Esophagus (tissue), 2 donors: Measurements from ENCODE around the gene LYVE1. TPM values are rescaled to one million over a fixed set of nuclear protein-coding genes. Genes with fewer than 3 reads are reported as not detected.

ENCODE experiments used
- H3K27ac ChIP-seq, 2 donors: one replicate each; pipeline ENCODE4 v1.5.1; 2013; ENCODE audit warnings: low read depth in 2 of 2, mild to moderate bottlenecking in 2 of 2, inconsistent platforms in 1 of 2, low read length in 1 of 2, moderate library complexity in 1 of 2
- H3K27me3 ChIP-seq, 2 donors: one replicate each; pipeline ENCODE4 v1.6.1; 2013; ENCODE audit warnings: low read length in 2 of 2, control low read depth in 1 of 2, mild to moderate bottlenecking in 1 of 2; ENCODE audit not compliant: insufficient read depth in 2 of 2, control insufficient read depth in 1 of 2
- H3K36me3 ChIP-seq, 2 donors: one replicate each; pipeline ENCODE4 v1.6.1; 2013; ENCODE audit warnings: low read length in 1 of 2; ENCODE audit not compliant: control insufficient read depth in 2 of 2, insufficient read depth in 2 of 2
- H3K4me1 ChIP-seq, 2 donors: one replicate each; pipeline ENCODE4 v1.6.1; 2013; ENCODE audit warnings: low read length in 1 of 2; ENCODE audit not compliant: control insufficient read depth in 2 of 2, insufficient read depth in 2 of 2
- H3K4me3 ChIP-seq, 2 donors: one replicate each; pipeline ENCODE4 v1.5.1; 2013; ENCODE audit warnings: low read length in 2 of 2, mild to moderate bottlenecking in 2 of 2, low read depth in 1 of 2, moderate library complexity in 1 of 2
- H3K9me3 ChIP-seq, 2 donors: one replicate each; pipeline ENCODE4 v1.6.1; 2013; ENCODE audit warnings: mild to moderate bottlenecking in 2 of 2, low read depth in 1 of 2, low read length in 1 of 2, moderate library complexity in 1 of 2; ENCODE audit not compliant: control insufficient read depth in 2 of 2, insufficient read depth in 1 of 2
- WGBS, 2 donors: extraction: QIAGEN DNeasy Blood & Tissue Kit; methylation state at CpG; one replicate each; pipeline ENCODE4 v1.1.7; 2013; 5-methylcytosine and 5-hydroxymethylcytosine counted together
- polyA plus RNA-seq, 2 donors: library from polyadenylated mRNA; stranded (reverse); fragments of 200-250 nt; gene quantifications; one replicate each; pipeline ENCODE4 v1.2.3, GENCODE V29; 2013
- donor health status: healthy with polysubstance abuse.
- donor health status: Bipolar disorder and iron deficiency.

LYVE1 gene
- polyA plus RNA-seq, 2 donors: 4.1 to 6.2 TPM

DNA sequence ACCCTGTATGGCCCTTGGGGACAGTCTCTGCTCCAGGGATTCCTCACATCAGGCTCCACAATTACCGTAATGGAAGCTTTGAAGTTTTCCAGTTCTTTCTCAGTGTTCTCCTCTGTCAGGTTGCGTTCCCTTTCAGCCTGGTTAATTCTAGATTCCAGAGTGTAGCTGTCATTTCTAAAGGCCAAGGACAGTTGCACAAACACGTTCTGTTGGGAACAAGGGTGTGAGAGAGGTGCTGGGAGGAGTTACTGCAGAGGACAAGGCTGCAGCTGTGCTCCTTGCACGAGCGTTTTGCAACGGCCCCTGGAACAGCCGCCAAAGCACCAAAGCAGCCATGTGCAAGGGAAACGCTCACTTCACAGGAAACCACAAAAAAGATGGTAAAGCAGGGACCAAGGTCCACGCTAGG is 35.9 kb upstream of the LYVE1 start:
- whole genome bisulfite sequencing, 2 donors: 29 to 35% methylated on average over 9 of the region's 9 CpGs
- no peaks in the 10 kb centered on the region for H3K36me3 ChIP-seq
- no peaks in the 10 kb centered on the region for H3K9me3 ChIP-seq
- H3K27me3 ChIP-seq: no peaks in the 10 kb centered on the region
- peak overlapping the region; percentile 84 to 92 for H3K27ac ChIP-seq
- H3K4me3 ChIP-seq: no peak overlapping the region
- peaks cover 10 to 23% of the 10 kb centered on the region in 2 donors for H3K4me1 ChIP-seq

GRCh38 chr11:10603721-10604297 is 35.3 kb upstream of the LYVE1 start:
- Histone ChIP-seq H3K27me3 (no peaks in the 10 kb centered on the region), H3K4me3 (no peak overlapping the region), H3K27ac (peak overlapping the region; percentile 84 to 92), H3K36me3 (no peaks in the 10 kb centered on the region), H3K9me3 (no peaks in the 10 kb centered on the region), H3K4me1 (peaks cover 10 to 23% of the 10 kb centered on the region in 2 donors)
- WGBS, 2 donors: 93 to 95% methylated on average over 5 of the region's 5 CpGs

- Histone ChIP-seq H3K36me3 (no peaks in the 10 kb centered on the region), H3K4me3 (no peak overlapping the region), H3K4me1 (peaks cover 10 to 23% of the 10 kb centered on the region in 2 donors), H3K27ac (no peak overlapping the region), H3K9me3 (no peaks in the 10 kb centered on the region), H3K27me3 (no peaks in the 10 kb centered on the region)
- 93% methylated on average over 12 of the region's 12 CpGs for WGBS, 2 donors
These were observed 34.5 kb upstream of the LYVE1 start for GRCh38 chr11:10602945-10603344.

GRCh38 chr11:10602366-10602765 is 33.9 kb upstream of the LYVE1 start:
- peak overlapping the region; percentile 15 to 74 for H3K27ac ChIP-seq
- H3K9me3 ChIP-seq: no peaks in the 10 kb centered on the region
- H3K4me1 ChIP-seq: peaks cover 10 to 23% of the 10 kb centered on the region in 2 donors
- no peaks in the 10 kb centered on the region for H3K27me3 ChIP-seq
- H3K36me3 ChIP-seq: no peaks in the 10 kb centered on the region
- WGBS, 2 donors: 90 to 93% methylated on average over 7 of the region's 7 CpGs
- H3K4me3 ChIP-seq: no peak overlapping the region

- Histone ChIP-seq H3K9me3 (no peaks in the 10 kb centered on the region), H3K4me1 (peaks cover 10 to 23% of the 10 kb centered on the region in 2 donors), H3K36me3 (no peaks in the 10 kb centered on the region), H3K4me3 (no peak overlapping the region), H3K27ac (peak overlapping the region; percentile 15 to 74), H3K27me3 (no peaks in the 10 kb centered on the region)
- 72 to 79% methylated on average over 6 of the region's 6 CpGs for WGBS, 2 donors
These were observed 33.4 kb upstream of the LYVE1 start for GRCh38 chr11:10601837-10602236.

DNA sequence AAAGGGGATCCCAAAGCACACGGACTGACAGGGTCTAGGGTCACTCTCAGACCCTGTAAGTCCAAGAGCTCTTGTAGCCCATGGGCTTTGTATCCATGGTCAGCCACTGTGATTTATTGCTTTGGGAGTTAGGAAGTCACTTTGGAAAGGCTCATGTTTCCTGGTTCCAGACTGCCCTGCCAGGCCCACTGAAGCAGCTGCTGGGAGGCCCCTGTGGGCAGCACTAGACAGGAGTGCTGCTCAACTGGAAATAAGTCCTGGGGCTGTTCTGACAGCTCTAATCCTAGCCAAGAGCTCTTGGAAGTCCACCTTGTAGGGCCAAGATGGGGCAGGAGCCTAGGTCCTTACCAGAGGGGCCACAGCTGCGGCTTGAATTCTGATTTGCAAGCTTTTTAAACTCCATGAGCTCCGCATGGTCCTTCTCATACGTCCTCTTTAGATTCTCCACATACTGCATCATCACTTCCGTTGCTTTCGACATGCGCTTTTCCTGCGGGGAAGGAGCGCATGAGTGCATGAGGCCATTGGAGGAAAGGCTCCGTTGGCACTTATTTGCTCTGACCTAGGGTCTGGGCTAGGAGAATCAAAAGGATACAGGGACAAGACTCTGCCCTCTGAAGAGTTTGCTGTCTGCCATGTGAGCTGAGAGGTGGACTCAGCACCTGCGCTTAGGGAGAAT is 32.2 kb upstream of the LYVE1 start:
- peaks cover 10 to 21% of the 10 kb centered on the region in 2 donors for H3K4me1 ChIP-seq
- H3K27ac ChIP-seq: peak overlapping the region in 1 of 2 donors; percentile 37

GRCh38 chr11:10599388-10600175 is 31.1 kb upstream of the LYVE1 start:
- H3K4me3 ChIP-seq: no peak overlapping the region
- H3K27me3 ChIP-seq: no peaks in the 10 kb centered on the region
- H3K9me3 ChIP-seq: no peaks in the 10 kb centered on the region
- 72 to 73% methylated on average over 6 of the region's 6 CpGs for WGBS, 2 donors
- H3K4me1 ChIP-seq: peaks cover 10 to 21% of the 10 kb centered on the region in 2 donors
- no peaks in the 10 kb centered on the region for H3K36me3 ChIP-seq
- peak overlapping the region; percentile 22 to 62 for H3K27ac ChIP-seq

More for the DNA sequence above, 32.2 kb upstream of the LYVE1 start:
- no peaks in the 10 kb centered on the region for H3K27me3 ChIP-seq
- 87 to 91% methylated on average over 11 of the region's 11 CpGs for whole genome bisulfite sequencing, 2 donors
- H3K4me3 ChIP-seq: no peak overlapping the region
- no peaks in the 10 kb centered on the region for H3K9me3 ChIP-seq
- no peaks in the 10 kb centered on the region for H3K36me3 ChIP-seq

GRCh38 chr11:10598816-10599215 is 30.4 kb upstream of the LYVE1 start:
- Histone ChIP-seq H3K27ac (peak overlapping the region in 1 of 2 donors; percentile 15), H3K27me3 (no peaks in the 10 kb centered on the region), H3K9me3 (no peaks in the 10 kb centered on the region), H3K36me3 (no peaks in the 10 kb centered on the region), H3K4me1 (peaks cover 7 to 18% of the 10 kb centered on the region in 2 donors), H3K4me3 (no peak overlapping the region)
- 86 to 94% methylated on average over 6 of the region's 6 CpGs for WGBS, 2 donors

- H3K27me3 ChIP-seq: no peaks in the 10 kb centered on the region
- no peak overlapping the region for H3K4me3 ChIP-seq
- H3K36me3 ChIP-seq: no peaks in the 10 kb centered on the region
- no peaks in the 10 kb centered on the region for H3K9me3 ChIP-seq
- H3K4me1 ChIP-seq: peaks cover 5 to 19% of the 10 kb centered on the region in 2 donors
- 77 to 79% methylated on average over 2 of the region's 2 CpGs for WGBS, 2 donors
- peak overlapping the region; percentile 34 to 80 for H3K27ac ChIP-seq
These were observed 29.4 kb upstream of the LYVE1 start for GRCh38 chr11:10597877-10598351.
